ENCODE data around the gene LSM14B. TPM values are rescaled to one million over a fixed set of nuclear protein-coding genes. Genes with fewer than 3 reads are reported as not detected.
"Not testable (repeated sequence)": the region's sequence is repeated elsewhere in the genome, so short reads cannot be mapped to it uniquely, and the experiment has no call there.

Gene LSM14B
- total RNA-seq, 1 experiment from 2014 or later: 86.4 TPM

GRCh38 chr20:62105592-62105991 is 16.7 kb upstream of the LSM14B start:
- no peak for DNase-seq (ENCODE audit: low spot score)
- in situ Hi-C loops (cut with HindIII; ENCODE audit: low sequenced_read_pairs): no loop called here

DNA sequence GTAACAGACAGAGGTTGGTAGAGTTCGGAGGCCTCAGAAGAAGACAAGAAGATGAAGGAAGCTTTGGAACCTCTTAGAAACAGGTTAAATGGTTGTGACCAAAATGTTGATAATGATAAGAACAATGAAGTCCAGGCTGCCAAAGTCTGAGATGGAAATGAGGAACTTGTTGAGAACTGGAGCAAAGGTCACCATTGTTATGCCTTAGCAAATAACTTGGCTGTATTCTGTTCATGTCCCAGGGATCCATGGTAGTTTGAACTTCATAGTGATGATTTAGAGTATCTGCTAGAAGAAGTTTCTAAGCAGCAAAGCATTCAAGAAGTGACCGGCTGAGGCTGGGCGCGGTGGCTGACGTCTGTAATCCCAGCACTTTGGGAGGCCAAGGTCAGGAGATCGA is 11.1 kb upstream of the LSM14B start:
- DNase-seq (ENCODE audit: low spot score): no peak
- in situ Hi-C loops (cut with HindIII; ENCODE audit: low sequenced_read_pairs): no loop called here

- DNase-seq (ENCODE audit: low spot score): no peak
- in situ Hi-C loops (cut with HindIII; ENCODE audit: low sequenced_read_pairs): no loop called here
These were observed 9.9 kb upstream of the LSM14B start for GRCh38 chr20:62112368-62112767.

- in situ Hi-C loops (cut with HindIII; ENCODE audit: low sequenced_read_pairs): no loop called here
- no peak for DNase-seq (ENCODE audit: low spot score)
These were observed 7.4 kb upstream of the LSM14B start for GRCh38 chr20:62114894-62115293.

DNA sequence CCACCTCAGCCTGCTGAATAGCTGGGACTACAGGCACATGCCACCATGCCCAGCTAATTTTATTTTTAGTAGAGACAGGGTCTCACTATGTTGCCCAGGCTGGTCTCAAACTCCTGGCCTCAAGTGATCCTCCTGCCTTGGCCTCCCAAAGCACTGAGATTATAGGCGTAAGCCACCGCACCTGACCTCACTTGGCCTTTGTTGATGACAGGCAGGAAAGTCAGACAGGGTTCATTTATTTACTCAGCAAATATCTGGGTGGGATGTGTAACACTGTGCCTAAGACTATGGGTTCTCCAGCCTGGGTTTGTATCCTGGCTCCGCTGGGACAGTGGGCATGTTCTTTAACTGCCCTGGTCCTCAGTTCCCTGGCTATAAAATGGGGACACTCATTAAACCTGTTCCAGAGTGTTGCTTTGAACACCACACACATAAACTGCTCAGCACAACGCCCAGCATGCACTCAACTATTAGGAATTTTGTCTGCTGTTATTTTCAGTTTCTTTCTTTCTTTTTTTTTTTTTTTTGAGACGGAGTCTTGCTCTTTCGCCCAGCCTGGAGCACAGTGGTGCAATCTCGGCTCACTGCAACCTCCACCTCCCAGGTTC is 6.4 kb upstream of the LSM14B start:
- DNase-seq (ENCODE audit: low spot score); in situ Hi-C loops (cut with HindIII; ENCODE audit: low sequenced_read_pairs): not testable (repeated sequence)

DNA sequence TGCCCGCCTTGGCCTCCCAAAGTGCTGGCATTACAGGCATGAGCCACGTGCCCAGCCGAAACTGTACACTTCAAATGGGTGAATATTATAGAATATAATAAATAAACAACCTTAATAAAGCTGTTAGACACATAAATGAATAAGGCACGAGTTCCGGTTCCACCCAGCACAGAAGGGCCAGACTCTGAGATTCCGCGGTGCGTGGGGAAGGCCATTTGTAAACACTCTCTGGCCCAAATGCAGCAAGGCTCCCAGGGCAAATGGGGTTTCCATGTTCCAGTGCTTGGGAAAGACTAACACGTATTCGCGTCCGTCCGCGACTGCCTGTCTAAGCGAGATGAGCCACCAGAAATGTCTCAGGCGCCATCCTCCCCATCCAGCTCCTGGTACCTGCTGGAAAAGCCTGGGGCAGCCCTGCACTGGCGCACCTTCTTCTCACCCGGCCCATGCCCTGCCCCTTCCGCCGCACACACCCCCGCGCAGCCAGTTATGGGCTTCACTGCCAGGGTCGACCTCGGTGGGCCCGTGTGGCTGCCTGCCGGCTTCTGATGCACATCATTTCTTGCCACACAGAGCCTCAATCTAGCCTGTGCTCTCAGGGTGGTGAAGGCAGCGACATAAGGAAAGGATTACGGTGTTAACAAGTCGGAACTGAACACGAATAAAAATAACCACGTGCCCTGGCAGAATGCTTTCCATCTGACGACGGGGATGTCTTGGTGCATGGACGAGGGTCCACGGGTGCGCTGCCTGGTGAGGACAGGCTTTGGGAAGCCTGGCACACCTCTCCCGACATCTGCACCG is 5.5 kb upstream of the LSM14B start:
- no peak for DNase-seq (ENCODE audit: low spot score)
- in situ Hi-C loops (cut with HindIII; ENCODE audit: low sequenced_read_pairs): no loop called here

DNA sequence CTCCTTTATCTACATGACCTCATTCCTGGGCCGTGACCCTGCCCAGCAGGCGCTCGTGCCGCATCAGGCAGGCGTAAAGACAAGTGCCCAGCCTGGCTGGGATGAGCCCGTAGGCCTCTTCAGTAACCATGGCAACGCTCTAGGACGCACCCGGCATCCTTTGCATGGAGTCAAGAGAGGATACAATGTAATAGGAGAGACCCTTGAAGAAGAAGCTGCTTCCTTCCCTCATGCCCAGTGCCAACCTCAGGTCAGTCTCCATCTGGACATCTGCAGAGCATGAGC is 5.0 kb upstream of the LSM14B start:
- no peak for DNase-seq (ENCODE audit: low spot score)
- in situ Hi-C loops (cut with HindIII; ENCODE audit: low sequenced_read_pairs): no loop called here

DNA sequence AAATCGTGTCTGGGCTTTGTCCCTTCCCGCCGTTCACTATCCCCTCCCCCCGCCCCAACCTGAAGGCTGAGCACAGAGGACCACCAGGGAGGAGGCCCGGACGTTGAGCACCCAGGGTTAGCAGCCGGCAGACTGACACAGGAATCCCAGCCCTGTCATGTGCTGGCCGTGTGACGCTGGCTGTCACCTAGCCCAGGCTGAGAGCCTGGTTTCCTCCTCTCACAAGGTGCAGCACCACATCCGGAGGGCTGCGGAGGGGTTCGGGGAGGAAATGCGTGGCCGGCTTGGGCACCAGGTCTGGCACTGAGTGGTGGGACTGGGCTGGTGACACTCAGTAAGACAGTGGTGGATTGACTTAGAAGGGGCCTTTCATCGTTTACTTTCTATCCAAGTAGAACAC is 4.6 kb upstream of the LSM14B start:
- no peak for DNase-seq (ENCODE audit: low spot score)
- in situ Hi-C loops (cut with HindIII; ENCODE audit: low sequenced_read_pairs): no loop called here

GRCh38 chr20:62118113-62119043 is 3.9 kb upstream of the LSM14B start:
- DNase-seq (ENCODE audit: low spot score): no peak
- in situ Hi-C loops (cut with HindIII; ENCODE audit: low sequenced_read_pairs): no loop called here

DNA sequence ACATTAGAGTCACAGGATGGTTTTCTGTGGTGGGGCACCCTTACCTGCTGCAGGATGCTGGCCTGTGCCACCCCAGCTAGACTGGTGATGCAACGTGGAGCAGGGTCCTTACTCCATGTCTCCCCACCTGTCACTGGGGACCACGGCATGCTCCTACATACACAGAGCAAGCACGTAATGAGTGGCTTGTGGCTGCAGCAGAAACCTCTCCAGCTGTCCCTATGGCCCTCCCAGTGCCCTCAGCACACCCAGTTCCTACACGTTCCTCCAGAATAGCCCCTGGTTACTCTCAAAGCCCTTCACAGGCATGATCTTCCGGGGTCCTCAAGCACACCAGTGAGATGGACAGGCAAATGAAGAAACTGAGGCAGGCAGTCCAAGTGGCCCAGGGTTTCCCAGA is 3.2 kb upstream of the LSM14B start:
- no peak for DNase-seq (ENCODE audit: low spot score)
- in situ Hi-C loops (cut with HindIII; ENCODE audit: low sequenced_read_pairs): no loop called here

- no peak for DNase-seq (ENCODE audit: low spot score)
- in situ Hi-C loops (cut with HindIII; ENCODE audit: low sequenced_read_pairs): no loop called here
These were observed 2.5 kb upstream of the LSM14B start for GRCh38 chr20:62119591-62120364.

DNA sequence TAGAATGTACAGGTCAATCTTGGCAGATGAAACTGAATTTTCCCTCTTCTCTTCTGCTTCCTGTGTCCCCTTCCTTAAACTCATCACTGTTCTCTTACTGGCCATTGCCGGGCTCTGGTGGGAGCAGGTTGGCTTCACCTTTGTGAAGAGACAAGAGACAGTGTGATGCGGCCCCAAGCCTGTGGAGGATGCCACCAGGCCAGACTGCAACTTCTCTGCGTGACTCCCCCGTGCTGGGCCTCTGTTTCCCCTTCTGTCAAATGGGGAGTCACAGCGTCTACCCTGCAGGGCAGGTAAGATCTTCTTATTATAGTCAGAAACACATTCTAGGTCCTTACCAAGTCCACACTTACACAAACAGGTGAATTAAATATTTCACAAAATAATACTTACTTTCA is 1.9 kb upstream of the LSM14B start:
- in situ Hi-C loops (cut with HindIII; ENCODE audit: low sequenced_read_pairs): no loop called here
- no peak for DNase-seq (ENCODE audit: low spot score)

GRCh38 chr20:62120990-62121775 is 1.1 kb upstream of the LSM14B start:
- in situ Hi-C loops (cut with HindIII; ENCODE audit: low sequenced_read_pairs): no loop called here

GRCh38 chr20:62122654-62123449 is 577 bp downstream of the LSM14B start:
- DNase-seq (ENCODE audit: low spot score): no peak
- in situ Hi-C loops (cut with HindIII; ENCODE audit: low sequenced_read_pairs): no loop called here

More at GRCh38 chr20:62120990-62121775, 1.1 kb upstream of the LSM14B start:
- no peak for DNase-seq (ENCODE audit: low spot score)

DNA sequence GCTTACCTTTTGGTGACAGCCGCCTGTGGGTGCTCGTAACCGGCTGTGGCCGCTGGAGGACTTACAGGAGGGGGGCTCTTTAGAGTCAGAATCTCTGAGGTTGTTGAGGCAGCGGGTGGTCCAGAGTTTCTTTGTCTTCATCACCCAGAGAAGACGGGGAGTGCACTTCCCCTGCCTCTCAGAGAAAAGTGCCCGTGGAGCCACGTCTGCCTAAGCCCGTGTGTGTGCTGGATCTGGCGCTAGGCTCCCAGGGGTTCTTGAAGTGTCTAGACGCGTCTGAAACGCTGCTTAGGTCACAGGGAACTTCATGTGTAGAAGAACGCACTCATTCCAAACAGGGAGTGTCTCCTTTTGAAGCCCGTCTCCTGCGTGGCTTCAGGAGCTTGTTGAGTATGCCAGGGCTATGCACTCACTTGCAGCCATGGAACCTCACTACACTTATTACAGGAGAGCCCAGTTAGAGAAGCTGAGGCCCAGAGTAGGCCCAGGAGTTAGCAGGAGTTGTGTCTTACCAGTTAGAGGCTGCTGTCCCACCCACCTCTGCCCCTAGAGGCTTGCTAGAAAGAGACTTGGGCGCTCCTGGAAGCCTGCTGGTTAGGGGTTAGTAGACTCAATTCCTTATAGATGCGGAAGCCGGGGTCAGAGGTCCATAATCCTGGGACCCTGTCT is 1.3 kb downstream of the LSM14B start:
- no peak for DNase-seq (ENCODE audit: low spot score)
- in situ Hi-C loops (cut with HindIII; ENCODE audit: low sequenced_read_pairs): no loop called here

DNA sequence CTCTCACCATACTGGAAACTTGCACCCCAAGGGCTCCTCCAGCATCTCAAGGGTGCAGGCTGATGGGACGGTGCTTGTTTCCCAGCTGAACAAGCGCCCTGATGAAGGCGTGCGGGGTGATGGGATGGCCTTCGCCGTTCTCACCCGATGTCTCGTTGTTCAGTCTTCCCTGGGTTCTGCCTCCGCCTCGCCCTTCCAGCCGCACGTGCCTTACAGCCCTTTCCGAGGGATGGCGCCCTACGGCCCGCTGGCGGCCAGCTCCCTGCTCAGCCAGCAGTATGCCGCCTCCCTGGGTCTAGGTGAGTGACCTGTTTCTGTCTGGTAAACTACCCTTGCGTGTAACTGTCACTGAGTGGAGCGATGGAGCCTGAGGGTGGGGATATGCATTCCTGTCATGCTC is 3.9 kb downstream of the LSM14B start:
- no peak for DNase-seq (ENCODE audit: low spot score)
- in situ Hi-C loops (cut with HindIII; ENCODE audit: low sequenced_read_pairs): no loop called here

DNA sequence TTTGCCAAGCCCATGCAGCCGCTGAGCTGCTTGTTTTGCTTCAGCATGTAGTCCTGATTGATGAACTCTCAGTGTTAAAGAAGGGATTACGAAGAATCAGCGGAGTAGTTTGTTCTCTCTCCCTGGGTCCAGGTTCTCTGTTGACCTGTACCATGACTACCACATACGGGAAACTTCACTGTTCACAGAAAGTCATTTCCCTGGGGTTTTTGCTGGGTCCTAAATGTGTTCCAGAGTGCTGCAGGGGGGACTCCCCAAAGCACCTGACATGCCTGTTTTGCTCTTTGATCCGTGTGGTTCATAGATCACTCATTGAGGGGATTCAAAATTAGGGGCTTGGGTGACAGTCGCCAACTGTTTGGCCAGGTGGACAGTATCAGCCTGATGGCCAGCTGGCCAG is 5.5 kb downstream of the LSM14B start:
- DNase-seq (ENCODE audit: low spot score): no peak
- in situ Hi-C loops (cut with HindIII; ENCODE audit: low sequenced_read_pairs): no loop called here

All from G401 (cell line).